ENCODE data around the gene HOXC9.

Gene HOXC9

DNA sequence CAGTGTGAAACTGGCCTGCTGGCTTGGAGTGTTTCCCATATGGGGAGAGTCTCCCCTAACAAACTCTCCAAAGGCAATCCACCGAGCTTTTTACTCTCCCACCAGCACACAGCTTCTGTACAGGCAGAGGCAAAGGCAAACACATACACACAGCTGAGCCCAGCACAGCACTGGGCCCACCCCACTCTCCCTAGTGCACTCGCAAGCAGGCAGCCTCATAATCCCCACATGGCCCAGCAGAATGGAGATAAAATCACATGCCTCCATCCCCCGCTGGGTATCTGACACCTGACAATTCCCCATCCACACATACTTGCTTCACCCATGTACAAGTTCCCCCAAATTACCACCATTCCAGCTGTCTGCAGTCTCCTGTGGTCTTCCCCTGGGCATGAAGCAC, 41.8 kb upstream of the HOXC9 start:
- TF ChIP-seq, protein P1, sequence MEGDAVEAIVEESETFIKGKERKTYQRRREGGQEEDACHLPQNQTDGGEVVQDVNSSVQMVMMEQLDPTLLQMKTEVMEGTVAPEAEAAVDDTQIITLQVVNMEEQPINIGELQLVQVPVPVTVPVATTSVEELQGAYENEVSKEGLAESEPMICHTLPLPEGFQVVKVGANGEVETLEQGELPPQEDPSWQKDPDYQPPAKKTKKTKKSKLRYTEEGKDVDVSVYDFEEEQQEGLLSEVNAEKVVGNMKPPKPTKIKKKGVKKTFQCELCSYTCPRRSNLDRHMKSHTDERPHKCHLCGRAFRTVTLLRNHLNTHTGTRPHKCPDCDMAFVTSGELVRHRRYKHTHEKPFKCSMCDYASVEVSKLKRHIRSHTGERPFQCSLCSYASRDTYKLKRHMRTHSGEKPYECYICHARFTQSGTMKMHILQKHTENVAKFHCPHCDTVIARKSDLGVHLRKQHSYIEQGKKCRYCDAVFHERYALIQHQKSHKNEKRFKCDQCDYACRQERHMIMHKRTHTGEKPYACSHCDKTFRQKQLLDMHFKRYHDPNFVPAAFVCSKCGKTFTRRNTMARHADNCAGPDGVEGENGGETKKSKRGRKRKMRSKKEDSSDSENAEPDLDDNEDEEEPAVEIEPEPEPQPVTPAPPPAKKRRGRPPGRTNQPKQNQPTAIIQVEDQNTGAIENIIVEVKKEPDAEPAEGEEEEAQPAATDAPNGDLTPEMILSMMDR (IDR thresholded peaks at IDR 0.05; ENCODE audit: borderline replicate concordance, extremely low read depth, low read length, poor library complexity, severe bottlenecking): no peak
- no peak for TF ChIP-seq EZH2 (IDR thresholded peaks at IDR 0.05; ENCODE audit: borderline replicate concordance, low read depth, low read length, severe bottlenecking)
- no peaks in the 10 kb centered on the region for H3K4me1 ChIP-seq (ENCODE audit: insufficient read depth, low read length)

GRCh38 chr12:53959314-53959713, 40.6 kb upstream of the HOXC9 start:
- Histone ChIP-seq H3K79me2 (ENCODE audit: insufficient read depth, low read length) (no peaks in the 10 kb centered on the region), H3K9me3 (ENCODE audit: insufficient read depth, low read length, severe bottlenecking) (no peaks in the 10 kb centered on the region), H2AFZ (ENCODE audit: low read depth, low read length) (no peak overlapping the region), H3K27me3 (ENCODE audit: insufficient read depth, low read length, poor library complexity) (peaks cover 50% of the 10 kb centered on the region), H3K4me3 (ENCODE audit: low read depth in 1 of 2, low read length in 2 of 2) (no peak overlapping the region), H3K4me1 (ENCODE audit: insufficient read depth, low read length) (no peaks in the 10 kb centered on the region), H3K9ac (ENCODE audit: low read depth, low read length) (no peak overlapping the region), H4K20me1 (ENCODE audit: insufficient read depth, low read length) (no peaks in the 10 kb centered on the region), H3K27ac (ENCODE audit: low read length) (no peak overlapping the region), H3K36me3 (ENCODE audit: insufficient read depth, low read length) (no peaks in the 10 kb centered on the region), H3K4me2 (ENCODE audit: insufficient read depth, low read length) (no peak overlapping the region)
- DNase-seq: no peak
- no peak for ATAC-seq (ENCODE audit: insufficient read depth, low read depth)
- TF ChIP-seq, protein P1 (IDR thresholded peaks at IDR 0.05; ENCODE audit: borderline replicate concordance, extremely low read depth, low read length, poor library complexity, severe bottlenecking): no peak
- TF ChIP-seq EZH2 (IDR thresholded peaks at IDR 0.05; ENCODE audit: borderline replicate concordance, low read depth, low read length, severe bottlenecking): no peak

More for the DNA sequence above, 41.8 kb upstream of the HOXC9 start:
- H3K4me2 ChIP-seq (ENCODE audit: insufficient read depth, low read length): no peak overlapping the region
- no peak for DNase-seq
- H2AFZ ChIP-seq (ENCODE audit: low read depth, low read length): no peak overlapping the region
- H3K9ac ChIP-seq (ENCODE audit: low read depth, low read length): no peak overlapping the region
- no peak overlapping the region for H3K27ac ChIP-seq (ENCODE audit: low read length)
- H3K36me3 ChIP-seq (ENCODE audit: insufficient read depth, low read length): no peaks in the 10 kb centered on the region
- H3K27me3 ChIP-seq (ENCODE audit: insufficient read depth, low read length, poor library complexity): peaks cover 56% of the 10 kb centered on the region
- no peaks in the 10 kb centered on the region for H3K79me2 ChIP-seq (ENCODE audit: insufficient read depth, low read length)
- no peak overlapping the region for H3K4me3 ChIP-seq (ENCODE audit: low read depth in 1 of 2, low read length in 2 of 2)
- no peak for ATAC-seq (ENCODE audit: insufficient read depth, low read depth)
- H3K9me3 ChIP-seq (ENCODE audit: insufficient read depth, low read length, severe bottlenecking): no peaks in the 10 kb centered on the region
- H4K20me1 ChIP-seq (ENCODE audit: insufficient read depth, low read length): no peaks in the 10 kb centered on the region

GRCh38 chr12:53960187-53961024, 39.6 kb upstream of the HOXC9 start:
- Histone ChIP-seq H2AFZ (ENCODE audit: low read depth, low read length) (no peak overlapping the region), H3K4me2 (ENCODE audit: insufficient read depth, low read length) (no peak overlapping the region), H3K36me3 (ENCODE audit: insufficient read depth, low read length) (no peaks in the 10 kb centered on the region), H3K79me2 (ENCODE audit: insufficient read depth, low read length) (no peaks in the 10 kb centered on the region), H4K20me1 (ENCODE audit: insufficient read depth, low read length) (no peaks in the 10 kb centered on the region), H3K27ac (ENCODE audit: low read length) (no peak overlapping the region), H3K9me3 (ENCODE audit: insufficient read depth, low read length, severe bottlenecking) (no peaks in the 10 kb centered on the region), H3K4me1 (ENCODE audit: insufficient read depth, low read length) (0 out of 2 replicates have a peak, but pooled peaks cover 2% of the 10 kb centered on the region), H3K4me3 (ENCODE audit: low read depth in 1 of 2, low read length in 2 of 2) (no peak overlapping the region), H3K9ac (ENCODE audit: low read depth, low read length) (no peak overlapping the region), H3K27me3 (ENCODE audit: insufficient read depth, low read length, poor library complexity) (peaks cover 59% of the 10 kb centered on the region)
- DNase-seq (no peak), ATAC-seq (ENCODE audit: insufficient read depth, low read depth) (no peak)
- TF ChIP-seq, protein P1 (IDR thresholded peaks at IDR 0.05; ENCODE audit: borderline replicate concordance, extremely low read depth, low read length, poor library complexity, severe bottlenecking): no peak
- no peak for TF ChIP-seq EZH2 (IDR thresholded peaks at IDR 0.05; ENCODE audit: borderline replicate concordance, low read depth, low read length, severe bottlenecking)
